Stimulated activated CD8-positive, alpha-beta memory T cell treated with anti-CD3 and anti-CD28 coated beads, Interleukin-12 subunit alpha, Interleukin-12 subunit beta, amount 100 ng/mL, for 24 hours (primary cell): ENCODE results near the gene FAM72B.
"Not testable (repeated sequence)": the region's sequence is repeated elsewhere in the genome, so short reads cannot be mapped to it uniquely, and the experiment has no call there.

Experiments
- DNase-seq: peaks from one replicate; pipeline ENCODE4 v3.0.0-alpha.2; 2020; ENCODE audit errors: extremely low read depth

Gene FAM72B

GRCh38 chr1:121200232-121200631, 16.1 kb upstream of the FAM72B start:
- DNase-seq: not testable (repeated sequence)

DNA sequence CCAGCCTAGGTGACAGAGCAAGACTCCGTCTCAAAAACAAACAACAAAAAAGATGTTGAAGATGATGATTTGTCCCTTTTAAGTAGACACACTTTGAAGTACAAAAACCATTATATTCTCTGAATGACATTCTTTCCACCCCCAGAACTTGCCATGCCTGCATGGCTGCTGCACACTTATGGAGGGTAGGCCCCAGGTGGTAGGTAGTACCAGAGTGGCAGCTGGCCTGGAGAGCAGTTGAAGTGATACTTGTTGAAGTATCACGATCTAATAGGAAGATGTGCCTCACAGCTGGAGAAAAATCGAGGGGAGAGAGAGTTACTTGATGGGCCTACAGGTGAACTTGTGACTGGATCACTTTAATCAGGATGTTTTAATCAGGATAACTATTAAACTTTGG, 15.6 kb upstream of the FAM72B start:
- DNase-seq: not testable (repeated sequence)

GRCh38 chr1:121197095-121197882, 13.1 kb upstream of the FAM72B start:
- not testable (repeated sequence) for DNase-seq

DNA sequence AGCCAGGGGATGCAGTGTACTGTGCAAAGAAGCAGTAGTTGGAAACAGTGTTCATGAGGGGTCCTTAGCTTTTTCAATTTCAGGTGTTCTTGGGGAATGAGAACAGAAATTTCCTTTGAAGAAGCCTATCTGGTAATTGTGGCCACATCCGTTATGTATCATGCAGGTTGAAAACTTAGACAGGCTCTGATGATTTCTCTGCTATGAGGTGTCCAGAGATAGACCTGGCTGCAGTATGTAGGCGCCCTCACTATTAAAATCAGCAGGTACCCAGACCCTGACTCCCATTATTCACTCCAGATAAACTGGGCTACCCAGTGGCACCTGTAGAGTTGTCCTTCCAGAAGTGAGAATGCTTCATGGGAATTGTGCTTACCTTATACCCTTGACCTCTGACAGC, 8.4 kb upstream of the FAM72B start:
- DNase-seq: not testable (repeated sequence)

DNA sequence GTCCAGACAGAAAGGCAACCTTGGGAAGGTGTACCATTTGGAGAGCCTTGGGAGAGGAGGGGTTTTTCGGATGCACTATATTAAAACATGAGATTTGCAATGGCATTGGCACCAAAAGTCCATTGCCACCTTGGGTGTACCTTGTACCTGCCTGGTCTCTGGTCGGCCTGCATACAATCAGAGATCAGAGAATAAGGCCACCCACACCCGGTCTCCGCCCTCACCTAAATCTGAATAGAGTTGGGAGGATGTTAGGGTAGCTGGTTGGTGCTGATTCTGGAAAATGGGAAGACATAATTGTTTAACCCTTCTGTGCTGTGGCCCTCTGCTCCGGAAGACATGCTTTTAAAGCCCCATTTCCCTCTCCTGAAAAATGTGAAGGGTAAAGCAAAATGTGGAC, 3.8 kb upstream of the FAM72B start:
- DNase-seq: not testable (repeated sequence)

DNA sequence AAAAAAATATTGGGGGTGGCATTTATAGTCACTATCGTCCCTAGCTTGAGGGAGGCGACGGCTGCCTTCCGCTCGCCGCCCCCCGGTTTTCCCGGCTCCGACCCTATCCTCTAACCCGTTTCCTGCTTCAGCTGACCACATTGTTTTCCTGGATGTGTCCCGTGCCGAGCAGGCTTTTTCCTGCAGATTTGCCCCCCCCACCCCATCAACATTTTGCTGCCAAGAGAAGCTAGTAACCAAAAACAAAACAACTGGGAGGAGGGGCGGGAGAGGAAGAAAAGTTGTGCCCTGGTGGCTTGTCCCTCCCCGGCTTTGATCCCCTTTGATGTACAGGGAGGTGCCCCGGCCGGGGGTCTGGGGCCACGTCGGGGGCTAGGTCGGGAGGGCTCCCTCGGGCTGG, 2.1 kb upstream of the FAM72B start:
- not testable (repeated sequence) for DNase-seq

DNA sequence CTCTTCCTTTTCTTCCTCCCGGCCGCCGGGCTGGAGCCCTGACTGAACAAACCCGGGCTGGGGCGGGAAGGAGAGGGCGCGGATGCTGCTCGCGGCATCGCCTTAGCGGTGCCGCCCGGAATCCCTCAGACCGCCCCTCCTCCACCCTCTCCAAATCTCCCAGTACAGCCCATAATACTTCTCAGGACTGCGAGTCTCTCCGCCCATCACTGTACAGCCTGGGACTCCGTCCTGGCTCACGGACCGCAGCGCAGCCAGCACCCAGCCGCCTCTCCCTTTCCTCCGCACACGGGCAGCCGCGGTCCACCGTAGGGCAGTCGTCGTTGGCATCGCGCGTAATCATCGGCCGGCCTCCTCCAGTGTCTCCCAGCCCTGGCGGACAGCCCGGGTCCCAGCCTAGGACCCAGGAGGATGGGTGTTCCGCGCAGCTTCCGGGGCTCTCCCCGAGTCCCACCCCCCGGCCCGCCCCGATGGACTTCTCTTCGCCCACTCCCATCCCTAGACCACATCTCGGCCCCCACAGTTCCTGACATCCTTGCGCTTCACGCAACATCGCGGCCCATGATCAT, 1.1 kb upstream of the FAM72B start:
- not testable (repeated sequence) for DNase-seq

- not testable (repeated sequence) for DNase-seq
Measured at GRCh38 chr1:121183867-121184266, 273 bp downstream of the FAM72B start.

DNA sequence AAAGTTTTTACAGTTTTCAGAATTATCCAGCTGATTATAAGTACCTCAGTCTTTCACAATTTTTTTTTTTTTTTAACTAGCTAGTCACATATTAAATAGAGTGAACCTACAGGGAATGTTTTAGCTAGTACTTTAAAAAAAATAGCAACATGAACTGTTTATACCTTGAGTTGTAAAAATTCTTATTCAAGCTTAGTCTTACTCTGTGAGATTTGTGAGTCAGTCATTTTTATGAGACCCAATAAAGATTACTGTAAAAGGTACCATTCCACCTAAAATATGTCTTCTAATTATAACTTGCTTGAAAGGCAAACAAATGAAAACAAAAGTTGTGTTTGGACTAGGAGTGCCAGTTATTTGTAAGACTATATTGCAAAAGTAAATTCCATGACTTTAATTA, 5.9 kb downstream of the FAM72B start:
- DNase-seq: not testable (repeated sequence)

DNA sequence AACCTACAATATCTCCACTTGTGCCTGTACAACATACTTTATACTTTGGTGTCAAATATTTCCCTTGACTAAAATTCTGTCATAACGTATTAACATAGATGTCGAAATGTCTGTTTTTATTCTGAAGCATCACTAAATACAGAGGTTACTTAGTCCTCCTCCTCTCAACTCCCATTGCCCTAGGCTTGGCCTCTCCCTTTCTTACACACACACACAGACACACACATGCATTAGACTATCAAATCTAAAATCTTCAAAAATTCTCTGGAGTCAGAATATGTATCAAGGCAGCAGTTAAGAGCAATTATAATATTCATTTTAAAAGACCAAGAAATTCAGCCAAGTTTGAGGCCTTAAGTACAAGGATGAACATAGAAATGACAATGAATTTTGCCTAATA, 7.5 kb downstream of the FAM72B start:
- DNase-seq: not testable (repeated sequence)

DNA sequence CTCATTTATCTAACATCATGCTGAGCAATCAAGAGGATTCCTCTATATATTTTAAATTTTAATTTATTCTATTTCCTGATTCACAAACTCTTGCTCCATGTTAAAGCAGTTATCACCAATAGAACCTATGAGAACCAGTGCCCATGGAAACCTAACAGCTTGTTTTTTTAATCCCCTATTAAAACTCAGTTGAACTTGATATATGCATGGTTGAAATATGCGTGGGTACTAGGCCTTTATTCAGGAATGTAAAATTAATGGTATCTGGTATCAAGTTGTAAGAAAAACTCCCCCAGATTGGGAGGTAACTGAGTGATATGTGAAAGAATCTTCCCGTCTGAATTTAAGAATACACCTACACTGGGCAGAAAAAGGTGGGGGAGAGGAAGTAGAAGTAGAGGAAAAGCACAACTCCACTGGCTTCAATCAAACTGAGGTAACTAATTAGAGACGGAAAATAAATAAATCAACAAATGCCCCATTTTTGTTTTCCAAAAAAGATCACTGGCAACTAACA, 15.9 kb downstream of the FAM72B start:
- DNase-seq: not testable (repeated sequence)

DNA sequence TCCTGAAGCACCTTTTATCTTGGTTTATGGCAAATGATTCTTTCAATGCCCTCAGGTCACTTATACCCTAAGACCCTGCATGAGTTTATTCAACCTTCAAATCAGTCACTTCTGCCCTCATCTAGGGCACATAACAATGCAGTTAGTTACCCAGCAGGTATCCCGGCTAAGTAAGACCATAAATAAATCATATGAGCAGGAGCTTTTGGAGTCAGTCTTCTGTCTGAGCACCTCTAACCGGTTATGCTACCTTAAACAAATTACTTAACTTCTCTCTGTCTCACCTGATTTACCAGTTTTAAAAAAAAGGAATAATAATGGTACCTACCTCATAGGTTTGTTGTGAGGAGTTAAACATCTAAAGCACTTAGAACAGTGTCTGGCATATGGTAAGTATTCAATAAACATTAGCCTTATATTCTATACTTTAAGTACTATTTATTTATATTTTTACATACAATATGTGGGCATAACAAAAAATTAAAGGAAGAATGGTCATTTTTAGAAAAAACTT, 16.9 kb downstream of the FAM72B start:
- not testable (repeated sequence) for DNase-seq

DNA sequence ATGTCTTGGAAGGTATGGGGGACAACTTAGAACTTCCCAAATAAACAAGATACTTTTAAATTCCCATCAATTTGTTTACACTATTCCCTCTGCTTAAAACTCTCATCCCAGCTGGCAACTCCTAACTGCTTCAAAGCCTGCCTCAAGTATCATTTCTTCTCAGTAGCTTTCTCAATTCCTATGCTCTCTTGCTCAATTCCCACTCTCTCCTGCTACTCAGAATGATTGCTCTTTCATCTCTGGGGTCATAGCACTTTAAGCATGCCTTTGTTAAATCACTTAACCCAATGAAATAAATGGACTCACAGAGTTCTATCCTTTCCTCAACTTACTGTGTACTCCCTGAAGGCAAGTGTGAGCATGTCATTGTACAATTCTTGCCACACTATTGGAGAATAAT, 18.8 kb downstream of the FAM72B start:
- not testable (repeated sequence) for DNase-seq

GRCh38 chr1:121163850-121164757, 20.0 kb downstream of the FAM72B start:
- DNase-seq: not testable (repeated sequence)

- DNase-seq: not testable (repeated sequence)
Measured at GRCh38 chr1:121161199-121161901, 22.8 kb downstream of the FAM72B start.

- DNase-seq: not testable (repeated sequence)
Measured at GRCh38 chr1:121160118-121160517, 24.0 kb downstream of the FAM72B start.

- not testable (repeated sequence) for DNase-seq
Measured at GRCh38 chr1:121157609-121158008, 26.5 kb downstream of the FAM72B start.

DNA sequence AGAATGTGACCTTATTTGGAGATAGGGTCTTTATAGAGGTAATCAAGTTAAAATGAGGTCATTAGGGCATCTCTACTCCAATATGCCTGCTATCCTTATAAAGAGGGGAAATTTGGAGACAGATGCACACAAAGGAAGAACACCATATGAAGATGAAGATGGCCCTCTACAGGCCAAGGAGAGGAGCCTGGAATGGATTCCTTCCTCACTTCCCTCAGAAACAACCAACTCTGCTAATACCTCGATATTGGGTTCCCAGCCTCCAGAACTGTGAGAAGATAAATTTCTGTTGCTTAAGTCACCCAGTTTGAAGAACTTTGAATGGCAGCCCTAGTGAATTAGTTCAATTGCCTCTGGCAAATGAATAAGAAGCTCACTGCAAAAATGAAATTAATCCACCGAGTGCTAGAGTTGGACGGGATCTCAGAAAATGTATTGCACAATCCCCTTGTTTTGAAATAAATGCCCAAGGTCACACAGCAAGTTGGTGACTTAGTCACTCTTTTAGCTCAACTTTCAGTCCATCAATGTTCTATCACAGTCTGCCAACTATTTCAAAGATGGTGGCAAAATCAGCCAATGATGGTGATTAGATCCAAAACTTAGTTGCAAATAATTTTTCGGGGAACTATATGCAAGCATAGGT, 27.1 kb downstream of the FAM72B start:
- not testable (repeated sequence) for DNase-seq

DNA sequence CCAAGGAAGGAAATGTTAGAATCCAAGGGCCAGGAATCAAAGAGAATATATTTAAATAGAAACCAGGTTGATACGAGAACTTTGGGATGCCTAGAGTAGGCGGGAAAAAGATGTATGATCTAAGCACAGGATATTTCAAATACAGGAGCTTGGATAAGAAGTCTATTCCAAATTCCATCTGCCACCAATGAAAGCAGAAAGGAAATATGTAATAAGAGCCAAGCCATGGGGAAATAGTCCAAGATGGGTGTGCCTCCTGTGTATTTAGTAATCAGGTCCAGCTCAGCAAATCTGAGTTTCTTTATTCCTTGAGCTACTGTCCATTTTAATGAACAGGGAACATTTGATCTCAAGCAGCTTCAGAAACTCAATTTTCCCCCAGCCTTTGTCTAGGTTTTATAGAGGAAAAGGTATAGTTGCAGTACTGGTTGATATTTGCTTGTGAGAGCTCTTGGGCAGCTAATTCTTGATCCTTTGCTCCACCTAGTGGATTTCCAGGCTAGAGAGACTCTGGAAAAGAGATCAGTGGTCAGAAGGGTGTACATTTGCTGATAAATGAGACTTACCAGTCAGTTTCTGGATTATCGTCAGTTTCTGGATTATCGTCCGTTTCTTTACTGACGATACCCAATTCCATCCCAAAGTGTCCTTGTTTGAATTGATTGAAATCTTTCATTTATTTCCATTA, 28.3 kb downstream of the FAM72B start:
- DNase-seq: not testable (repeated sequence)

- DNase-seq: not testable (repeated sequence)
Measured at GRCh38 chr1:121154811-121155210, 29.3 kb downstream of the FAM72B start.
